GM19193 (cell line): ENCODE results near the gene ANO7.

Experiments used
- POLR2A ChIP-seq: IDR thresholded peaks from 4 replicates; pipeline ENCODE4 v1.6.1; 2011; ENCODE audit not compliant: insufficient read depth, insufficient read length; ENCODE audit errors: extremely low read depth

ANO7 gene

GRCh38 chr2:241234066-241234790, 45.8 kb downstream of the ANO7 start:
- no peak for TF ChIP-seq POLR2A

- no peak for TF ChIP-seq POLR2A
Observed at GRCh38 chr2:241234962-241235740, 46.7 kb downstream of the ANO7 start.

GRCh38 chr2:241235859-241236593, 47.5 kb downstream of the ANO7 start:
- no peak for TF ChIP-seq POLR2A

- TF ChIP-seq POLR2A = no peak
Observed at GRCh38 chr2:241237047-241237446, 48.6 kb downstream of the ANO7 start.

- TF ChIP-seq POLR2A = no peak
Observed at GRCh38 chr2:241237949-241238371, 49.5 kb downstream of the ANO7 start.

GRCh38 chr2:241238693-241239198, 50.3 kb downstream of the ANO7 start:
- TF ChIP-seq POLR2A = no peak

GRCh38 chr2:241239552-241240202, 51.2 kb downstream of the ANO7 start:
- no peak for TF ChIP-seq POLR2A

GRCh38 chr2:241240320-241241004, 52.0 kb downstream of the ANO7 start:
- TF ChIP-seq POLR2A = no peak

- no peak for TF ChIP-seq POLR2A
Observed at GRCh38 chr2:241241669-241242068, 53.2 kb downstream of the ANO7 start.

GRCh38 chr2:241242306-241242705, 53.8 kb downstream of the ANO7 start:
- TF ChIP-seq POLR2A = no peak

GRCh38 chr2:241244368-241244767, 55.9 kb downstream of the ANO7 start:
- no peak for TF ChIP-seq POLR2A

- no peak for TF ChIP-seq POLR2A
Observed at GRCh38 chr2:241248289-241248688, 59.8 kb downstream of the ANO7 start.

GRCh38 chr2:241248897-241249296, 60.4 kb downstream of the ANO7 start:
- TF ChIP-seq POLR2A = no peak

GRCh38 chr2:241249654-241250053, 61.2 kb downstream of the ANO7 start:
- TF ChIP-seq POLR2A = no peak
